Dendritic cell treated with granulocyte-macrophage colony-stimulating factor and Interleukin-4, amounts not matched to agents 40 ng/mL and 50 ng/mL, for 4 days (primary cell): ENCODE results near the gene ME2.
"Not testable (repeated sequence)": the region's sequence is repeated elsewhere in the genome, so short reads cannot be mapped to it uniquely, and the experiment has no call there.

ENCODE experiments used
- H3K27ac Mint-ChIP-seq: one replicate; pipeline ENCODE4 v1.8.0; 2022; ENCODE audit warnings: mild to moderate bottlenecking, mixed read lengths
- H3K27me3 Mint-ChIP-seq: one replicate; pipeline ENCODE4 v1.8.0; 2022; ENCODE audit warnings: mild to moderate bottlenecking, mixed read lengths
- H3K36me3 Mint-ChIP-seq: one replicate; pipeline ENCODE4 v1.8.0; 2022; ENCODE audit warnings: low read depth, mixed read lengths
- H3K4me1 Mint-ChIP-seq: one replicate; pipeline ENCODE4 v1.8.0; 2022; ENCODE audit warnings: low read depth, mixed read lengths
- H3K4me3 Mint-ChIP-seq: one replicate; pipeline ENCODE4 v1.8.0; 2022; ENCODE audit warnings: mild to moderate bottlenecking, moderate library complexity, mixed read lengths
- H3K9me3 Mint-ChIP-seq: one replicate; pipeline ENCODE4 v1.8.0; 2022; ENCODE audit warnings: mixed read lengths
- intact Hi-C: fragments of 100-400 bp; cut with micrococcal nuclease; formaldehyde crosslinking; loops from one replicate; pipeline ENCODE4 v1.15.0; 2022

The ME2 gene

GRCh38 chr18:50911006-50911405, 32.1 kb downstream of the ME2 start:
- intact Hi-C loops, result no loop called here
- Mint-ChIP-seq H3K27ac (peak overlapping the region; percentile 33), H3K27me3 (no peaks in the 10 kb centered on the region), H3K9me3 (peaks cover 8% of the 10 kb centered on the region), H3K36me3 (peaks cover 73% of the 10 kb centered on the region), H3K4me3 (no peak overlapping the region), H3K4me1 (peaks cover 27% of the 10 kb centered on the region)

GRCh38 chr18:50917021-50917420, 38.1 kb downstream of the ME2 start:
- Mint-ChIP-seq H3K27me3 (no peaks in the 10 kb centered on the region), H3K4me1 (no peaks in the 10 kb centered on the region), H3K9me3 (no peaks in the 10 kb centered on the region), H3K36me3 (peaks cover 79% of the 10 kb centered on the region), H3K27ac (no peak overlapping the region), H3K4me3 (no peak overlapping the region)
- intact Hi-C loops, result no loop called here

GRCh38 chr18:50918153-50918552, 39.2 kb downstream of the ME2 start:
- no peak overlapping the region for H3K4me3 Mint-ChIP-seq
- H3K27ac Mint-ChIP-seq, result no peak overlapping the region
- H3K27me3 Mint-ChIP-seq, result no peaks in the 10 kb centered on the region
- H3K36me3 Mint-ChIP-seq, result peaks cover 89% of the 10 kb centered on the region
- no peaks in the 10 kb centered on the region for H3K4me1 Mint-ChIP-seq
- H3K9me3 Mint-ChIP-seq, result no peaks in the 10 kb centered on the region
- intact Hi-C loops, result no loop called here

GRCh38 chr18:50924372-50924771, 45.5 kb downstream of the ME2 start:
- Mint-ChIP-seq H3K4me1 (no peaks in the 10 kb centered on the region), H3K36me3 (peaks cover 96% of the 10 kb centered on the region), H3K9me3 (no peaks in the 10 kb centered on the region), H3K27me3 (no peaks in the 10 kb centered on the region), H3K27ac (no peak overlapping the region), H3K4me3 (no peak overlapping the region)
- intact Hi-C loops, result loop anchor here (10.0 kb wide), 1 partner anchor 130 kb away; no protein-coding TSS in a partner anchor

DNA sequence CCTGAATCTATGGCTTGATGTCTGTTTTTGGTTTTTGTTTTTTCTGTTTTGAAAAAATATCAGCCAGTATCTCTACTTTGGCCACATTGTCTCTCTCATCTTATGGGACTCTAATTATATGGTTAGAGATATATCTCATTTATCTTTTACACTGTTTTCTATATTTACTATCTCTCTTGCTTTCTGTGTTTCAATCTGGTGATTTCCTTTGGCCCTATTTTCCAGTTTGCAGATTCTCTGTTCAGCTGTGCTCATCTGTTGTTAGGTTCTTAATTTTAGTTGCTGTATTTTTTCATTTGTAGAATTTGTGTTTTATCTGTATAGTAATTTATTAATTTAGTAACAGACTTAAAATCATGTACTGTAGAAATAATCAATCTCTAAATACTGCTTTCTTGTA, 47.6 kb downstream of the ME2 start:
- Mint-ChIP-seq H3K4me1 (no peaks in the 10 kb centered on the region), H3K27me3 (no peaks in the 10 kb centered on the region), H3K4me3 (no peak overlapping the region), H3K36me3 (peaks cover 81% of the 10 kb centered on the region), H3K9me3 (no peaks in the 10 kb centered on the region), H3K27ac (no peak overlapping the region)
- intact Hi-C loops, result loop anchor here (10.0 kb wide), 1 partner anchor 128 kb away; no protein-coding TSS in a partner anchor

- Mint-ChIP-seq H3K4me3 (no peak overlapping the region), H3K27ac (no peak overlapping the region), H3K4me1 (no peaks in the 10 kb centered on the region), H3K27me3 (no peaks in the 10 kb centered on the region), H3K9me3 (no peaks in the 10 kb centered on the region), H3K36me3 (peaks cover 74% of the 10 kb centered on the region)
- intact Hi-C loops, result loop anchor here (10.0 kb wide), 1 partner anchor 126 kb away; no protein-coding TSS in a partner anchor
Measured at GRCh38 chr18:50928551-50928950, 49.6 kb downstream of the ME2 start.

DNA sequence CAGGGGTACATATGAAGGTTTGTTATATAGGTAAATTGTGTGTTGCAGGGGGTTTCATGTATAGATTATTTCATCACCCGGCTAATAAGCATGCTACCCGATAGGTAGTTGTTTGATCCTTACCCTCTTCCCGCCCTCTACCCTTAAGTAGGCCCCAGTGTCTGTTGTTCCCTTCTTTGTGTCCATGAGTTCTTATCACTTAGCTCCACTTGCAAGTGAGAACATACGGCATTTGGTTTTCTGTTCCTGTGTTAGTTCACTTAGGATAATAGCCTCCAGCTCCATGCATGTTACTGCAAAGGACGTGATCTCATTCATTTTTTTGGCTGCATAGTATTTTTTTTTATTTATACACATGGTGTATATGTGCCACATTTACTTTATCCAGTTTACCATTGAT, 54.8 kb downstream of the ME2 start:
- peaks cover 16% of the 10 kb centered on the region for H3K4me1 Mint-ChIP-seq
- H3K36me3 Mint-ChIP-seq, result peaks cover 65% of the 10 kb centered on the region
- no peak overlapping the region for H3K27ac Mint-ChIP-seq
- H3K9me3 Mint-ChIP-seq, result no peaks in the 10 kb centered on the region
- H3K27me3 Mint-ChIP-seq, result no peaks in the 10 kb centered on the region
- intact Hi-C loops, result no loop called here
- no peak overlapping the region for H3K4me3 Mint-ChIP-seq

GRCh38 chr18:50934545-50935211, 55.8 kb downstream of the ME2 start:
- Mint-ChIP-seq H3K27ac (no peak overlapping the region), H3K4me1 (peaks cover 22% of the 10 kb centered on the region), H3K27me3 (no peaks in the 10 kb centered on the region), H3K9me3 (no peaks in the 10 kb centered on the region), H3K36me3 (peaks cover 63% of the 10 kb centered on the region), H3K4me3 (no peak overlapping the region)
- intact Hi-C loops, result no loop called here

- intact Hi-C loops, result no loop called here
- no peaks in the 10 kb centered on the region for H3K9me3 Mint-ChIP-seq
- H3K4me1 Mint-ChIP-seq, result peaks cover 22% of the 10 kb centered on the region
- peaks cover 64% of the 10 kb centered on the region for H3K36me3 Mint-ChIP-seq
- no peaks in the 10 kb centered on the region for H3K27me3 Mint-ChIP-seq
- H3K27ac Mint-ChIP-seq, result no peak overlapping the region
- no peak overlapping the region for H3K4me3 Mint-ChIP-seq
Measured at GRCh38 chr18:50935493-50936191, 56.7 kb downstream of the ME2 start.

- H3K4me3 Mint-ChIP-seq, result no peak overlapping the region
- peaks cover 74% of the 10 kb centered on the region for H3K36me3 Mint-ChIP-seq
- H3K4me1 Mint-ChIP-seq, result peaks cover 22% of the 10 kb centered on the region
- peak overlapping the region; percentile 41 for H3K27ac Mint-ChIP-seq
- no peaks in the 10 kb centered on the region for H3K27me3 Mint-ChIP-seq
- intact Hi-C loops, result no loop called here
- H3K9me3 Mint-ChIP-seq, result no peaks in the 10 kb centered on the region
Measured at GRCh38 chr18:50937183-50937582, 58.3 kb downstream of the ME2 start.

- Mint-ChIP-seq H3K4me1 (peaks cover 28% of the 10 kb centered on the region), H3K27me3 (no peaks in the 10 kb centered on the region), H3K4me3 (no peak overlapping the region), H3K36me3 (peaks cover 66% of the 10 kb centered on the region), H3K9me3 (no peaks in the 10 kb centered on the region), H3K27ac (peak overlapping the region; percentile 53)
- intact Hi-C loops, result no loop called here
Measured at GRCh38 chr18:50938912-50939311, 60.0 kb downstream of the ME2 start.

GRCh38 chr18:50944245-50944932, 65.5 kb downstream of the ME2 start:
- Mint-ChIP-seq H3K4me1 (peaks cover 19% of the 10 kb centered on the region), H3K27ac (peak overlapping the region; percentile 86), H3K9me3 (no peaks in the 10 kb centered on the region), H3K4me3 (no peak overlapping the region), H3K27me3 (no peaks in the 10 kb centered on the region), H3K36me3 (peaks cover 49% of the 10 kb centered on the region)
- intact Hi-C loops, result no loop called here

GRCh38 chr18:50945918-50946317, 67.0 kb downstream of the ME2 start:
- peaks cover 45% of the 10 kb centered on the region for H3K36me3 Mint-ChIP-seq
- intact Hi-C loops, H3K27me3 Mint-ChIP-seq, H3K9me3 Mint-ChIP-seq, H3K27ac Mint-ChIP-seq, H3K4me3 Mint-ChIP-seq: not testable (repeated sequence)
- peaks cover 19% of the 10 kb centered on the region for H3K4me1 Mint-ChIP-seq

GRCh38 chr18:50947899-50948298, 69.0 kb downstream of the ME2 start:
- intact Hi-C loops, result no loop called here
- Mint-ChIP-seq H3K4me3 (no peak overlapping the region), H3K4me1 (peaks cover 19% of the 10 kb centered on the region), H3K27ac (no peak overlapping the region), H3K9me3 (no peaks in the 10 kb centered on the region), H3K36me3 (peaks cover 38% of the 10 kb centered on the region), H3K27me3 (no peaks in the 10 kb centered on the region)
